ENCODE data around the gene FANCE.
"Not testable (repeated sequence)": the region's sequence is repeated elsewhere in the genome, so short reads cannot be mapped to it uniquely, and the experiment has no call there.

Gene FANCE

GRCh38 chr6:35435074-35435837, 16.9 kb upstream of the FANCE start:
- DNase-seq, result no peak

GRCh38 chr6:35436071-35436857, 15.9 kb upstream of the FANCE start:
- no peak for DNase-seq

GRCh38 chr6:35438378-35439065, 13.6 kb upstream of the FANCE start:
- DNase-seq, result not testable (repeated sequence)

GRCh38 chr6:35439308-35439707, 12.8 kb upstream of the FANCE start:
- DNase-seq, result no peak

- DNase-seq, result no peak
Measured at GRCh38 chr6:35441205-35441604, 10.9 kb upstream of the FANCE start.

GRCh38 chr6:35441642-35442041, 10.5 kb upstream of the FANCE start:
- no peak for DNase-seq

GRCh38 chr6:35442693-35443092, 9.4 kb upstream of the FANCE start:
- no peak for DNase-seq

- DNase-seq, result no peak
Measured at GRCh38 chr6:35443341-35444030, 8.7 kb upstream of the FANCE start.

- no peak for DNase-seq
Measured at GRCh38 chr6:35445691-35446090, 6.4 kb upstream of the FANCE start.

GRCh38 chr6:35448191-35448590, 3.9 kb upstream of the FANCE start:
- no peak for DNase-seq

- peak; percentile 37 for DNase-seq
Measured at GRCh38 chr6:35449287-35449881, 2.8 kb upstream of the FANCE start.

- no peak for DNase-seq
Measured at GRCh38 chr6:35451354-35452182, 570 bp upstream of the FANCE start.

GRCh38 chr6:35453236-35453635, 1.1 kb downstream of the FANCE start:
- DNase-seq, result no peak

- DNase-seq, result no peak
Measured at GRCh38 chr6:35454391-35455110, 2.4 kb downstream of the FANCE start.

GRCh38 chr6:35457907-35458306, 5.8 kb downstream of the FANCE start:
- DNase-seq, result no peak

- DNase-seq, result no peak
Measured at GRCh38 chr6:35461270-35461669, 9.1 kb downstream of the FANCE start.

- DNase-seq, result no peak
Measured at GRCh38 chr6:35463292-35463691, 11.2 kb downstream of the FANCE start.

GRCh38 chr6:35465646-35466045, 13.5 kb downstream of the FANCE start:
- DNase-seq, result no peak

GRCh38 chr6:35468181-35468979, 16.2 kb downstream of the FANCE start, which contains the start of gene RPL10A:
RPL10A (plus strand) TSS chr6:35468401; CDS start chr6:35468435, 34 bp downstream.
- DNase-seq, result peak; percentile 95
